CD4-positive, alpha-beta T cell treated with Interferon alpha-2 for 1 hour (primary cell): ENCODE data around the gene SNTB2.

ENCODE experiments used
- DNase-seq, 2 donors: peaks; one replicate each; pipeline ENCODE4 v3.0.0-alpha.2; 2020 to 2022

The SNTB2 gene

DNA sequence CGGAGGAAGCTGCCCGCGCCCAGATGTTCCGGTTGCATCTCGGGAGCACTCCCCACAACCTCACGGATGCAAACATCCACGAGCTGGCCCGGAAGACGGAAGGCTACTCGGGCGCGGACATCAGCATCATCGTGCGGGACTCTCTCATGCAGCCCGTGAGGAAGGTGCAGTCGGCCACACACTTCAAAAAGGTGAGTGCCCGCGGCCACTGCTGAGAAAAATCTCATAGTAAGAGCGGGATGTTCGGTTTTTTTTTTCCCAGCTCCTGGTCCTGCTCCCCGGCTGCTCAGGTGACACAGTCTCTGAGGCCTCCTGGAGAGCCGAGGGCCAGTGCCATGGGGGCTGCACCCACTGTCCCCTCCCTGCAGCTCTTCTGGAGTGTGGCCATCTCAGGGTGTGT is 134.1 kb downstream of the SNTB2 start:
- DNase-seq = no peak

DNA sequence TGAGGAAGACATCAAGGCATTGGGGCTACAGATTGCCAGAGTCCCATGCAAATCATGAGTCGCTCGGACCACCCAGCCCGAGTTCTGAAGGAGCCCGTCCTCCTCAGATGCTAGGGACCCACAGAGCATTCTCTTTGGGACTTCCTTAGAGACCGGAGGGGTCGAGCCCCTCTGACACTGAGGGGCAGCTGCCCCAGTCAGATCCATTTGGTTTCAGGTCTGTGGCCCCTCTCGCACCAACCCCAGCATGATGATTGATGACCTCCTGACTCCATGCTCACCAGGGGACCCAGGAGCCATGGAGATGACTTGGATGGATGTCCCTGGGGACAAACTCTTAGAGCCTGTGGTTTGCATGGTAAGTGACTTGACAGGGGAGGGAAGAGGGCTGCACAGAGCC is 135.4 kb downstream of the SNTB2 start:
- no peak for DNase-seq

DNA sequence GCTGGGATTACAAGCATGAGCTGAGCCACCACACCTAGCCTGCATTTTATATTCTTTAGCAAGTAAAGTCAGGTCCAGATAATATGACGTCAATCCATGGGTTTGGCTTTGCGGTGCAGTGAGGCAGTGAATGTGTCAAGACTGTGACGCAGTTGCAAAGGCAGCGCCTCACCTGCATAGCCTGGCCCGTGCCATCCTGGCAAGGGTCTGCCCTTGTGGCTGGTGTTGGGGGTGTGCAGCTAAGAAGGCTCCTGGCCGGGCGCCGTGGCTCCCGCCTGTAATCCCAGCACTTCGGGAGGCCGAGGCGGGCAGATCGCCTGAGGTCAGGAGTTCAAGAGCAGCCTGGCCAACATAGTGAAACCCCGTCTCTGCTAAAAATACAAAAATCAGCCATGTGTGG is 136.5 kb downstream of the SNTB2 start:
- DNase-seq = no peak

DNA sequence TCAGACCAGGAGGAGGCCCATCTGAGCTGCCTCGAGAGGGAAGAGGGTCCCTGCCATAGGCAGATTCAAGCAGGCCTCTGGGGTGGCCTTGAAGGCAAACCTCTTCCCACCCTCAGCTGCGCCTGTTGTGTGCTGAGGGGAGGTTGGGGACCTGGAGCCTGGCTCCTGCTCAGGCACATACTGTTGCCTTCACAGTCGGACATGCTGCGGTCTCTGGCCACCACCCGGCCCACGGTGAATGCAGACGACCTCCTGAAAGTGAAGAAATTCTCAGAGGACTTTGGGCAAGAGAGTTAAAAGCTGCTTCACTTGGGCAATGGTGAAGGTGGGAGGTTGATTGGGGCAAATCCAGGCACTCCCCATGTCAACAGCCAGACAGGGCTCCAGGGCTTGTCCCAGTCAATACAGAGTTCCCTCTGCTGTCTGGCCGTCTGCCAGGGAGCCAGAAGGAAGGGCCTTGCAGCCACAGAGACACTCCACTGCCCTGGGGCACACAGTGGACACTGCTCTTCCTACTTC is 137.1 kb downstream of the SNTB2 start:
- no peak for DNase-seq

DNA sequence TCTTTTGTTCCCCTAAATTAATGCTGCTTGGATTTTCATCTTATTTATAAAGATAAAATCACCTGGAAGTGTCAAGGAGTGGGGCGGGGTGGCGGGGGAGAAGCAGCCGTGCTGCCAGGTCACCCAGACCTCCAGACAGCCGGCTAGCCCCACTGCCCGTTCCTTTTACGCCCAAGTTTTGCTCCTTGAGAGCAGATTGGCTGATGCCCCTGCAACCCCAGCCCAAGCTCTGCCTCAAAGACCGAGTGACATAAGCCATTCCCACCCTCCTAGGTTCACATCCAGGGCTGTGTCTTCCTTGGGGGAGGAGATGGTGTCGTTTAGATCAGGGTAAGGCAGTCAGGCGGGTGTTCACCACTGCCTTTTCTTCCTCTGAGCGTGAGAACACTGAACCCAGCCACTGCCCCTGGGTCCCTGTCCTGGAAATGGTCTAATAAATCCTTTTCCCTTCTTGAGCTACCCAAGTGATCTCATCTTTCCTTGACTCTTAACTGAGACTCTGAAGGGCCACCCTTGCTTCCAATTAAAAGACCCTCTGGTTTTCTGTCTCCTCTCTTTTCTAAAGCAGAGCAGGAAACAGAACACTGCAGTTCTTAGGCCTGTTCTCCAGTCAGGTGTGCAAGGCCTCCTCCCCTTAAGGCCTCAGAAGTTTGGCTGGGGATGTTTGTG is 137.8 kb downstream of the SNTB2 start:
- no peak for DNase-seq

DNA sequence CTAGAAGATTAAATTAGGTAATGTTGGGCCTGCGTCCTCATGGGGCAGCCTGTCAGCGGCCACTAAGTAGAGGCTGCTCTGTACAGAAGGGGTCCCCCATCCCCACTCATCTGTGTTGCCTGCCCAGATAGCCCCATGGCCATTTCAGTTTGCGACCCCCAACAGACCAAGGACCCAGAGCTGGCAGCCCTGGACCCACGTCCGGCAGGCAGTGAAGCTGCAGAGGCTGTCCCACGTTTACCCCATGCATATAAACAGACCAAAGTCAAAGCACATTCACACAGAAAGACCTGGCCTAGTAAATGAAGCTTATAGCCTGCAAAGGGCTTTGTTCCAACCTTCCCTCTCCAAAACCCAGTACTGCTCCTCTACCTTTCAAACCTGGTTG is 138.8 kb downstream of the SNTB2 start:
- no peak for DNase-seq

DNA sequence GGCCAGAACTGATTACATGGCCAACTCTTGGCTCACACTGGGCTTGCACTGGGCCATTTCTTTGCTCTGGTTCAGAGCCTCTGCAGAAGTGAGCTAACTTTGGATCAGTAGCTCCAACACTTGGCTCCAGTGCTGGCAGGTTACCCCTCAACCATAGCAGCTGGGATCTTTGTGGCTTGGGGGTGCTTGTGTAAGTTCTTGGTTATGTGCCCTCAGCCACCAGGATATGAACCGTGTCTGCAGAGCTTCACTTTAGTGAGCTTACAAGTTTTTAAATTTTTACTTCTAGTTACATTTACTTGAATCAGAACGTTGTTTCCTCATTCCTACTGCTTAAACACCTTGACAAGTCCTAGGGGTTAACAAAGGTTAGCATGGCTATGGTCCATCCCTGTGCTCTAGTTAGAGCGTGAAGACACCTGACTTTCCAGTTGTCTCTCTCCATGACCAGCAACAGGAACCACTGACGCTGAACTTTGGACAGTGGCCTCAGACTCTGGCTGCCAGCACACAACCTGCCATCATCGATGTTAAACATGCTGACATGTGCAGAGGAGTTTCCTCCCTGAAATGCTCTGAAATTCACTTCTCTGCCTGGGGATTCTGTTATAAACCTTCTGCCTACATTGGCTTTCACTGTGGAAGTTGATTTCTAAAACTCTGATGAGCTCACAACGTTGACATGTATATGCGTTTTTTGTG is 139.4 kb downstream of the SNTB2 start:
- no peak for DNase-seq

DNA sequence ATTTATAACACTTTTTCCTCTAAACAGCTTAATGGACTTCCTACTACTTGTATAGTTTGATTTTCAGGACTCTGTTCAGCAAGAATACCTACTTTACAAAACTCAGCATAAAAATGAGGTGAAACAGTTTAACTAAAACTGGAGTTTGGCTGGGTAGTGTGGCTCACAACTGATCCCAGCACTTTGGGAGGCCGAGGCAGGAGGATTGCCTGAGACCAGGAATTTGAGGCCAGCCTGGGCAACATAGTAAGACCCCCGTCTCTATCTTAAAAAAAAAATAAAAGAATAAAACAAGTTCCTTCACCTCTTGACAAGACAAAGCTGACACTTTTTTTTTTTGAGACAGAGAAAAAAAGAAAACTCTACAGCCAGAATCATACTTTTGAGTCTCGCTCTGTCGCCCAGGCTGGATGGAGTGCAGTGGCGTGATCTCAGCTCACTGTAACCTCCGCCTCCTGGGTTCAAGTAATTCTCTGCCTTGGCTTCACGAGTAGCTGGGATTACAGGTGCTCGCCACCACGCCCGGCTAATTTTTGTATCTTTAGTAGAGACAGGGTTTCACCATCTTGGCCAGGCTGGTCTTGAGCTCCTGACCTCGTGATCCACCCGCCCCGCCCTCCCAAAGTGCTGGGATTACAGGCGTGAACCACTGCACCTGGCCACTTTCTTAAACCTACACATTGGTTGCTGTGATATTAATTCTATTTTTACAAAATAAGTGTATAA is 140.8 kb downstream of the SNTB2 start:
- DNase-seq = no peak

DNA sequence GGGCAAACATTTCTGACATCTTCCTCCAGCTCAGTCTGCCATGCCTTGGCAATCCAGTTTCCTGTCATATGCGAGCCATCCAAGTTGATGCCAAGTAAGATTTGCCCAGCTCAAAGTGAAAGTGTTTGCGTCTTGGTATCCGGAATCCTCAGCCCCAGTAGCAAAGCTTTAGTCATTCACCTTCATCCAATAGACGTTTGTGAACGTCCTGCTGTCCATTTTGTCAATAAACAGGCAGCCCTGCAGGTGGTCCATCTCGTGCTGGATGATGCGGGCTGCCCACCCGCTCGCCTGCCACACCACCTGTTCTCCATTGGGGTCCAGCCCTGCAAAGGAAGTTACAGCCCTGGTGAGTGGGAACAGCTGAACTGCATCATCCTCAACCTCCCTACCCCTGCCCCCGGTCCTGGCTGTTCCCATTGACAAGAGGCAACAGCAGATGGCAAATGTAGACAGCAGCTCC is 141.9 kb downstream of the SNTB2 start:
- no peak for DNase-seq

DNA sequence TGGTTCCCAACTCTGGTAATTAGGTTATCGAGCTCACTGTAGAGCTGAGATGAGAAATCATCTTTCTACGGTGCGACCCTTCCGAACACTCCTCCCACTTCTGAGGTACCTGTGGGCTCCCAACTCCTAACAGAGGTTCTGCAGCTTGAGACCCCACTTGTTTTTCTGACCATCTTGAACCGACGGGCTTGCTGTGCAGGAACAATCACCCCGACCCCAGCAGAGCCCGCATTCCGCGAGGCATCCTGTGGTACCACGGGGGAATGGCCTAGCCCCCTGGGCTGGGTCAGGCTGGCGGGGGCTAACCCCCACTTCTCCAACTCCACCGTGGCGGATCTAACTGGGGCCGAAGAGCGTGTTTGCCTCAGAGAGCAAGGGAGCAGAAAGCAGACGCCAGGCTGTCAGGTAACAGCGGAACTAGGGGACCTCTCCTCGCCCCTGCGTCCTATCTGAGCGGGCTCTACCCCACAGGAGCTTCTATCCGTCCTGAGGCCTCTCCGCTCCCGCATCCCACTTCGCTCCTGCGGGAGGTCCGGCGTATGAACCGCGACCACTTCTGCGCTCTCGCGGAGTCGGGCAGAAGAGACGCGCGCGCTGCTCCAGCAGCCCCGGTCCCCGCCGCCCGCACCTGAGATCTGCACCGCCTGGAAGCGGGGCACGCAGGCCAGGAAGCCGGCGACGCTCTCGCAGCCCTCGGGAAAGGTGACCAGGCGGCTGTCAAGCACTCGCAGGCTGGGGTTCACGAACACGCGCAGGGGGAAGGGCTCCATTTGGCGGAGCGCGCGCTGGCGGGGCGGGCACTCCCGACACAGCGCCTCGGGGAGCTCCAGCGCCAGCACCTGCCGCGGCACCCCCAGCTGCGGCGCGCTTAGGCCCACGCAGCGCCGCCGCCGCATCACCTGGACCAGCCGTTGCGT is 142.7 kb downstream of the SNTB2 start:
- DNase-seq = no peak

DNA sequence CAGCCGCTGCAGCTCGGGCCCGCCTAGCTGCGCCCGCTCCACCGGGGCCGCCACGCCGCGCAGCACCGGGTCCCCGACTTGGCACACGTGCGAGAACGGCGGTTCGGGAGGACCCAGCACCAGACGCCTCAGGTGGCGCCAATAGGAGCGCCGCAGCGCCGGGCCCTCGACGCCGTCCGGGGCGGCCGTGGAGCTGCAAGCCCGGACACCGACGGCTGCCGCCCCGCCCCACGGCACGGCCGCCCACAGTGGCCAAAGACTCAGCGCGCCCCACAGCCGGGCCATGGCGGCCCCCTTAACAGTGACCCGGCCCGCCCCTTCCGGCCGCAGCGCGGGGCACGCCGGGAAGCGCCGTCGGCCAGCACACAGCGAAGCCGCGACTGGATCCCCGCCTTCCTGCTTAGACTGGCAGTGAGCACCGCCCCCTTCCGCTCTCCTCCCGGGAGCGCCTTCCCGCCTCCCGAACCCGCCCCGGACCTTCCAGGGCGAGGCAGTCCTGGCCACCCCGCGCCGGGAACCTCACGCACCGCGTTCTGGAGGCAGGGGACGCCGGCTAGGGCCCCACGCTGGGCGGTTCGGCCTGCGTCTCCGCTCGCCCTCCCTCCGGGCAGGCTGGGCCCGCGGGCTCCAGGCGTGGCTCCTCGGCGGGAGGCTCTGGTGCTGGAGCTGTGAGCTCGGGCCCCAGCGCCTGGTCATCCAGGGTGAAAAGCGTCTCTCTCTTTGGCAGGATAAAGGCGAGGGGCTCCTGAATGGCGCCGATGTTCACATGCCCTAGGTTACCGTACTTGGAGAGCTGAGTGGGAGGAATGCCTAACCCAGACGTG is 143.5 kb downstream of the SNTB2 start, which contains the start of gene PDF:
TSS of gene PDF (minus strand) at position 303 of the 824 bp plus-strand sequence. CDS start at position 285, 18 bp downstream.
- peak; percentile 68 to 84 for DNase-seq

DNA sequence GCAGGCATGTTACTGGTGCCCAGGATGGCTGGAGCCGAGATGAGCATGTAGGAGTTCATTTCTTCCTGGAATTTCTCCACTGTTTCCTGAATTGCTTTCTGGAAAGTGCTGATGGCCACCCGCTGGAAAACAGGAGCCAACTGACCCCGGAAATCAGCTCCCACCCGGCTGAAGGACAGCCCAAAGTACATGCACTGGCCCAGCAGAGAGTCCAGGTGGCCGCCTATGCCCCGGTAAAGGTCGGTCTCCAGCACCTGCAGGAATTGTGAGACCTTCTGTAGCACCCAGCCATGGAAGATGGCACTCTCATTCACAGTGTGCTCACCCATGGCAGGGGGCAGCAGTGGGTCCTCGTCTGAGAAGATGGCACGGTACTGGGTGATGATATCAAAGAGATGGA is 147.7 kb downstream of the SNTB2 start:
- no peak for DNase-seq

DNA sequence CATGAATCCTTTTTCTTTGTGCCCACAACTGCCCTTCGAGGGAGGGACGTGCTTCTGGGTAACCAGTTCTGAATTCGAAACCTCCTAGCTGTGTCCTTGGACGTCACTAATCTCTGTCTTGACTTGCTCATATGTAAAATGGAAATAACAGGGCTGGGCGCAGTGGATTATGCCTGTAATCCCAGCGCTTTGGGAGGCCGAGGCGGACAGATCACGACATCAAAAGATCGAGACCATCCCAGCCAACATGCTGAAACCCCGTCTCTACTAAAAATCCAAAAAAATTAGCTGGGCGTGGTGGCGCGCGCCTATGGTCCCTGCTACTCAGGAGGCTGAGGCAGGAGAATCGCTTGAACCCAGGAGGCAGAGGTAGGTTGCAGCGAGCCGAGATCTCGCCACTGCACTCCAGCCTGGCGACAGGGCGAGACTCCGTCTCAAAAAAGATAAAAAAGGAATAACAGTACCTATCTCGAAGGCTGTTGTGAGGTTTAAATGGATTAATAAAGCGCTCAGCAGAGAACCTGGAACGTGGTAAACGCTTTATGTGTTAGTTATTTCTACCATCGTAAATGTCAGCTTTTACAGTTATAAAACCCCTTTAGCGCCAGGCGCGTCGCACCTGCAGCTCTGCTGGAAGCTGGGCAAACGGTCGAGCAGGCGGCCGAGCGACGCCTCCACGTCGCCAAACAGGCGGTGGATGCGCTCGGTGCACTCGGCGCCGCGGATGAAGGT is 151.8 kb downstream of the SNTB2 start:
- no peak for DNase-seq

DNA sequence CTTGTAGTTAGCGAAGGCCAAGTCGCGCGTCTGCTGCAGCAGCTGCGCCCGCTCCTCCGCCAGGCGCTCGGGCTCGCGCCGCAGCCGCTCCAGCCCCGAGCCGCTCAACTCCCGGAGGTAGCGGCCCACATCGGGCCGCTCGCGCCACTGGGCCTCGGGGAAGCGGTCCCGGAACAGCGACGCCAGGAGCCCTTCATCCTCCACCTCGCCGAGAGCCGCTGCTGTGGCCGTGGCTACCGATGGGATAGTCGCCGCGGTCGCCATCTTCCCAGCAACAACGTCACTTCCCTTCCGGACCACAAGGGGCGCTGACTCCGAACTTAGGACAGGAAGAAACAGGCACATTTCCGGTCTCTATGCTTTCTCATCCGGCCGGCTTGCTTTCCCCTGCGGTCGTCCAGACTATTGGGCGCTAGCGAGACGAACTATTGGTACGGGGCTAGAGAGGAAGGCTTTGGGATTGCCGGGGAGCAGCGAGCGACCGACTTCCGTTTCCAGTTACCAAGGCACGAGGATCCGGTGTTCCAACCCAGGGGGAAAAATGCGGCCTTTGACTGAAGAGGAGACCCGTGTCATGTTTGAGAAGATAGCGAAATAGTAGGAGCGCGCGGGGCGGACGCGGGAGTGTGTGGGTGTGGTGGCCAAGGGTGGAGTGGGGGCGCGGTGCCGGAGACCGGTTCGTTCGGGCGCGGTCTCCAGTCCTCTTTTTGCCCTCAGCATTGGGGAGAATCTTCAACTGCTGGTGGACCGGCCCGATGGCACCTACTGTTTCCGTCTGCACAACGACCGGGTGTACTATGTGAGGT is 152.5 kb downstream of the SNTB2 start, which contains the start of the genes COG8 and NIP7:
TSS of gene COG8 (minus strand) at position 276 of the 806 bp plus-strand sequence. CDS start at position 264, 12 bp downstream.
TSS of gene NIP7 (plus strand) at position 484 of the 806 bp plus-strand sequence. CDS start at position 542, 58 bp downstream.
- peak; percentile 92 to 95 for DNase-seq

DNA sequence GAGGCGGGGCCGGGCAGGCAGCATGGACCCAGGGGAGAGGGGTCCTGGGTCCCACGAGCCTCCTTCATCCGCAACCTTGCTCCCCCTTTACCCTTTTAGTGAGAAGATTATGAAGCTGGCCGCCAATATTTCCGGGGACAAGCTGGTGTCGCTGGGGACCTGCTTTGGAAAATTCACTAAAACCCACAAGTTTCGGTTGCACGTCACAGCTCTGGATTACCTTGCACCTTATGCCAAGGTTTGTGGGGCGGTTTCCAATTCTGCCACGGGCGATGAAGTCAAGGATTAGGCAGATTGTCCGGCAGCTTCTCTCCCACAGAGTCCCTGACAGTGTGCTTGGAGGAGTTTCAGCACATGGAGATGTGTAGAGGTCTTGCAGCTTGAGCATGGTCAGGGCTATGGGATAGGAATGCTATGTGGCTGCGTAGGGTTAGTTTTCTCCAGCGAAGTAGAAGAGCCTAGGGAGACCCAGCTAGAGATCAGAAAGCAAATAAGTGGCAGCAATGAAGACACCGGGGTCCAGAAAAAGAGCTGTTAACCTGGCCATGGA is 153.2 kb downstream of the SNTB2 start:
- no peak for DNase-seq

DNA sequence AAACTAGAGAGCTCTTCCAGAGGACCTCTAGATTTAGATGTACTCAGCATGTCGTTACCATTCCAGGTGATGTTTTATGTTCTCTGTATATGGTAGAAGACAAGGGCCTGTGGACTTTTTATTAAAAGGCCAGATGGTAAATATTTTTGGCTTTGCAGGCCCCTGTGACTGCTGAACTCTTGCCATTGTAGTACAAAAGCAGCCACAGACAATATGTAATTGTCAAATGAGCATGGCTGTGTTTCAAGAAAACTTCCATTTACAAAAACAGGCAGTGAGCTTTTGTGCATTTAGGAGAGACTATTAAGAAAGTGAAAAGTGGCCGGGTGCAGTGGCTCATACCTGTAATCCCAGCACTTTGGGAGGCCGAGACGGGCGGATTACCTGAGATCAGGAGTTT is 157.2 kb downstream of the SNTB2 start:
- DNase-seq = no peak

DNA sequence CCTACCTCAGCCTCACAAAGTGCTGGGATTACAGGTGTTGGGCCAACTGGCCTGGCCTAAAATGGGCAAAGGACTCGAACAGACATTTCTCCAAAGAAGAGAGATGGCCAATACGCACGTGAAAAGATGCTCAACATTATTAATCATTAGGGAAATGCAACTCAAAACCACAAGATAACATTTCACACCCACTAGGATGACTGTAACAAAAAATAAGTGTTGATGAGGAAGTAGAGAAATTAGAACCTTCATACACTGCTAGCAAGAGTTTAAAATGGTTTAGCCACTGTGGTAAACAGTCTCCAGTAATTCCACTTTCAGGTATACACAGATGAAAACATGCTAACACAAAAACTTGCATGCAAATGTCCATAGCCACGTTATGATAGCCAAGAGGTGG is 159.0 kb downstream of the SNTB2 start:
- DNase-seq = no peak

DNA sequence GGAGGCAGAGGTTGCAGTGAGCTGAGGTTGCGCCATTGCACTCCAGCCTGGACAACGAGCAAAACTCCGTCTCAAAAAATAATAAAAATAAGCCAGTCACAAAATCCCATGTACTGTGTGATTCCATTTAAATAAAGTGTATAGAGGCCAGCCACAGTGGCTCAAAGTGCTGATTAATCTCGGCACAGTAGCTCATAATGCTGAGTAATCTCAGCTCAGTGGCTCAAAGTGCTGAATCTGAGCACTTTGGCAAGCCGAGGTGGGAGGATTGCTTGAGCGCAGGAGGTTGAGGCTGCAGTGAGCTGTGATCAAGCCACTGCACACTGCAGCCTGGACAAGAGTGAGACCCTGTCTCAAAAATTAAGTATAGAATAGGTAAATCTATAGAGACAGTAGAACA is 159.7 kb downstream of the SNTB2 start:
- DNase-seq = no peak

DNA sequence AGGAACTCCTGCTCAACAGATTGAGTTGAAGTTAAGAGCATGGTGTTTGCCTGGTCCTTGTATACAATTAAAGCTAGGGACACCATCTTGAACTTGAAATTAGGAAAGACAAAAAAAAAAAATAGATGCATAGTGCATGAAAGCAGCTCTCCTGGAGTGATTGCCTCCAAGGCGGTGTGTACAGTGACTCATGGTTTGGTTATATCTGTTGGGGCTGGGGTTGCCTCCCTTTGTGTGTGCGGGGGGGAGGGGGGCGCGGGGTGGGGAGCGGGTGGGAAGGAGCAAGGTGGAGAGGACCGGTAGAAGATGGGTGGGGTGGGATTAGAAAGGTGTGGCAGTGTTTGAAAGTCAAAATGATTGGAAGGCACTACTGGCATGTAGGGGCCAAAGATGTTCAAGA is 161.3 kb downstream of the SNTB2 start:
- DNase-seq = no peak
